ENCODE measurements around the gene SORCS2. TPM values are rescaled to one million over a fixed set of nuclear protein-coding genes. Genes with fewer than 3 reads are reported as not detected.

SORCS2 gene
- total RNA-seq, 2 donors from 2014 or later = 0.54 to 0.74 TPM

DNA sequence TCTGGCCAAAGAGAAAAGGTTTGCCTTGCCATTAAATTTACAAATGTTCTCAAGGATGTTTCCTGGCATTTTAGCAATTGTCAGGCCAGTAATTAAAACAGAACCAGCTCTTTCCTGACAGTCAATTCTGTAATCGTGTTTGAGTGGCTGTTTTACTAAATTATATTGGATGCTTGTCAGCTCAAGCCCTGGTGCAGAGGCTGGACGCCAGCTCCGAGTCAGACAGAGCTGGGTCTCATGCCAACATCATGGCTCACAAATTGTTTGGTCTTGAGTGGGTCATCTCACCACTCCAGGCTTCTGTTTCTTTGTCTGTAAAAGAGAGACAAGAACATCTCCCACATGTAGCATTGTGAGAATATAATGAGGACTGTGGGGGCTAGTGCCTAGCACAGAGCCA lies 432.7 kb downstream of the SORCS2 start:
- Histone ChIP-seq H3K9me3 (no peaks in the 10 kb centered on the region), H3K4me1 (no peaks in the 10 kb centered on the region), H3K27ac (no peak overlapping the region), H3K27me3 (no peaks in the 10 kb centered on the region), H3K9ac (ENCODE audit: low read depth in 2 of 2, low read length in 2 of 2) (no peak overlapping the region), H3K36me3 (no peaks in the 10 kb centered on the region), H3K4me3 (no peak overlapping the region)
- no peak for DNase-seq
- no peak for TF ChIP-seq CTCF (IDR thresholded peaks at IDR 0.05)
- intact Hi-C loops (cut with DNase I) = no loop called here

DNA sequence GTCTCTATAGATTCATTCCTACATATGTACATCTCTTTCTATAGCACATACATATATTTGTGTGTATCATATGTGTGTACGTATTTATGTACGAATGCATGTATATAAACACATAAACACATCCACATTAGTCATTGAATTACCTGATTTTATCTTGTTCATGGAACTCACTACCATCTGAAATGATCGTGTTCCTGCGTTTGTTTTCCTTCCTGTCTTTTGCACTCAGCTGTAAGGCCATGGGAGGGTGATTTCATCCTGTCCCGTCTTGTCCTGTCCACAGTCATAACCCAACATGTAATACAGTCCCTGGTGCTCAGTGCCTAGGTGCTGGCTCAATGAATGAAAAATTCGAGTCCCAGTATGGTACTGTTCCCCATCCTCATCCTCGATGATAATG lies 434.2 kb downstream of the SORCS2 start:
- no peak overlapping the region for H3K27ac ChIP-seq
- no peaks in the 10 kb centered on the region for H3K4me1 ChIP-seq
- TF ChIP-seq CTCF (IDR thresholded peaks at IDR 0.05) = no peak
- DNase-seq = no peak
- H3K4me3 ChIP-seq = no peak overlapping the region
- no peak overlapping the region for H3K9ac ChIP-seq (ENCODE audit: low read depth in 2 of 2, low read length in 2 of 2)
- intact Hi-C loops (cut with DNase I) = no loop called here
- H3K27me3 ChIP-seq = no peaks in the 10 kb centered on the region
- H3K36me3 ChIP-seq = no peaks in the 10 kb centered on the region
- no peaks in the 10 kb centered on the region for H3K9me3 ChIP-seq

DNA sequence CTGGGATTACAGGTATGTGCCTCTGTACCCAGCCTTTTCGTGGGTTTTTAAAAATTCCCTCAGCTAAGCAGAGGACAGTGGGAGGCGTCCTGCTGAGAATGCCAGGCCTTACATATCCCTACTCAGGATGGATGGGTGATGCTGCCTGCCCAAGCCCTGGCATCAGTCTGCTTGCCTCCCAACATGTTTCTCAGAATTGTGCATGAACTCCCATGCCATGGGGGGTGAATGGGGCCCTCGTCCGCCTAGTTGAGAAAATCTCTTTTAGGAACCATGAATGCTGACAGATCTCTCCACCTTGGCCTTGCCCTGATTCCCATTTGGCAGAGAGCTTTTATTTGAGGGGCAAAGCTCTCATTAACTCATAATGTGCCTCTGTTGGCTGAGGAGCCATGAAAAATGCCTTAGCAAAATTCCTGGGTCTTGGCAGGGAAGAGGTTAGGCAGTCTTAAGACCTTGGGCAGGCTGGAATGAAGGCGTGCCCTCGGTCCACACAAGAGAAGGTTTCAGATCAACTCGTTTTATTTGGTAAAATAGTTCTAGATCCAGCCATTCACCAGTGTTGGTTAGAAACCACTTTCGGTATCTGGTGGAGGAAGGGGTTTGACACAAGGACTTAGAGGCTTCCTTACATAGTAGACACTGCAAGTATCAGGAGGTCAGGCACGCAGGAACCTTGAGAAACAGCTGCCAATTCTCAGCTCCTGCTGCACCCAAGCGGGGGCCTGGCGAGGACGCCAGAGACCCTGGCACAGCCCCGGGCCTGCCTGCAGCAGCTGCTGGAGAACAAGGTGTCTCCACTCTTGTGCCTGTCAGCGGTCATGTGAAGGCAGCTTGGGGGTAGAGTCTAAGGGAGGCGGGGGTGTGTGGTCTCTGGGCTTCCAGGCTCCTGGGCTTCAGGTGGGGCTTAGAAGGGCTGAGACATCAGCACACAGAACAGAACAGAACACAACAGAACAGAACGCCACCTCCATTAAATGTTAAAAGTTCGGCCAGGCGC lies 435.2 kb downstream of the SORCS2 start:
- Histone ChIP-seq H3K4me3 (no peak overlapping the region), H3K4me1 (no peaks in the 10 kb centered on the region), H3K9ac (ENCODE audit: low read depth in 2 of 2, low read length in 2 of 2) (no peak overlapping the region), H3K36me3 (no peaks in the 10 kb centered on the region), H3K27me3 (no peaks in the 10 kb centered on the region), H3K27ac (no peak overlapping the region), H3K9me3 (no peaks in the 10 kb centered on the region)
- intact Hi-C loops (cut with DNase I) = no loop called here
- TF ChIP-seq CTCF (IDR thresholded peaks at IDR 0.05) = no peak
- no peak for DNase-seq

DNA sequence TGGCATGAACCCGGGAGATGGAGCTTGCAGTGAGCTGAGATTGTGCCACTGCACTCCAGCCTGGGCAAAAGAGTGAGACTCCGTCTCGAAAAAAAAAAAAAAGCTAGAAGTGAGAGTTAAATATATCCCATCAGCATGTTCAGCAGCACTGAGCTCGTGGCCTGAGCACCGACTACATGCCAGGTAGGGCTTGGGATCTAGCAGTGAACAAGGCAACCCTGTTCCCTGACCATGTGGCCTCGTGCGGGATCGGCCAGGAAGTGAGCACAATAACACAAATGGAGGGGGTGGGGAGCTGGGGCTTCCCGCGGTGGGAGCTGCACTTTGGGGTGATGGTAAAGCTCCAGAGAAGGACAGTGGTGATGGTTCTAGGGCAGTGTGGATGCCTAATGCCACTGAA lies 436.1 kb downstream of the SORCS2 start:
- Histone ChIP-seq H3K27me3 (no peaks in the 10 kb centered on the region), H3K9ac (ENCODE audit: low read depth in 2 of 2, low read length in 2 of 2) (no peak overlapping the region), H3K4me1 (no peaks in the 10 kb centered on the region), H3K9me3 (no peaks in the 10 kb centered on the region), H3K4me3 (no peak overlapping the region), H3K36me3 (no peaks in the 10 kb centered on the region), H3K27ac (no peak overlapping the region)
- DNase-seq = no peak
- no peak for TF ChIP-seq CTCF (IDR thresholded peaks at IDR 0.05)
- intact Hi-C loops (cut with DNase I) = no loop called here

DNA sequence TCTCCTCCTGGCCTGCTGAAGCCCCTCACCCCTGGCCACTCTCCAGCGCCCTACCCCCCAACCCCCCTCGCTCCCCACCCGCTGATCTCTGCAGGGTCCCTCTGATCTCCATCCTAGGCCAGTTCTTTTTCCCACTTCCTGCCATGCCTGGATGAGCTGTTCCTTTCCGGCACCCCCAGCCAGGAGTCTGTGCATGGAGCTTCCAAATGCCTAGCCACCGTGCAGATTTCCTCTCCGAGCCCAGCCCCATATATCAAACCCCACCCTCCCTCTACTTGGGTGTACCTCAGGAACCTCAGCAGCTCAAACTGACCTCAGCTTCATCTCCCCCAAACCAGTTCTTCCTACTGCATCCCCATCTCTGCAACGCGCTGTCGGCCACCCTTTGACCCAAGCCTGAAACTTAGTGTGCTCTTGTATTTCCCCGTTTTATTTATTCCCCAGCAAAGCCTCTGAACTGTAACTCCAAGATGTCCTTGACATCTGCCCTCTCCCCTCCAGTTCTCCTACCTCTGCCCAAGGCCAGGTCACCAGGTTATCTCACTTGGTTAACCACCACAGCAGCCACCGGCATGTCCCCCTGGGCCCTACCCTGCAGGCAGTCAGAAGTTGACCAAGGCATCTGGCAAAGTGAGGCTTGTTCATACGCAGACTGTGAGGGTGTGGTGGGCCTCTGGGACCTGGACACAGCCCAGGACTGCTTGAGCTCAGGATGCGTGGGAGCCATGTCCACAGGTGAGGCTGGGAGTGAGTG lies 437.3 kb downstream of the SORCS2 start:
- Histone ChIP-seq H3K9me3 (no peaks in the 10 kb centered on the region), H3K4me3 (no peak overlapping the region), H3K27me3 (no peaks in the 10 kb centered on the region), H3K27ac (no peak overlapping the region), H3K9ac (ENCODE audit: low read depth in 2 of 2, low read length in 2 of 2) (no peak overlapping the region), H3K4me1 (no peaks in the 10 kb centered on the region), H3K36me3 (no peaks in the 10 kb centered on the region)
- no peak for TF ChIP-seq CTCF (IDR thresholded peaks at IDR 0.05)
- DNase-seq = no peak
- intact Hi-C loops (cut with DNase I) = no loop called here
